ENCODE results near the gene SLC6A5.

The SLC6A5 gene

GRCh38 chr11:20640401-20640800 is 41.0 kb downstream of the SLC6A5 start:
- no peak for TF ChIP-seq CTCF (conservative IDR thresholded peaks at IDR 0.05)
- H3K27ac ChIP-seq, result no peak overlapping the region

GRCh38 chr11:20644360-20644759 is 45.0 kb downstream of the SLC6A5 start:
- TF ChIP-seq CTCF (conservative IDR thresholded peaks at IDR 0.05), result no peak
- no peak overlapping the region for H3K27ac ChIP-seq

- peak; percentile 88 for TF ChIP-seq CTCF (conservative IDR thresholded peaks at IDR 0.05)
- H3K27ac ChIP-seq, result no peak overlapping the region
These were observed 48.7 kb downstream of the SLC6A5 start for GRCh38 chr11:20647976-20648565.

- H3K27ac ChIP-seq, result no peak overlapping the region
- TF ChIP-seq CTCF (conservative IDR thresholded peaks at IDR 0.05), result no peak
These were observed 52.9 kb downstream of the SLC6A5 start for GRCh38 chr11:20652150-20652806.

GRCh38 chr11:20654038-20654437 is 54.6 kb downstream of the SLC6A5 start:
- TF ChIP-seq CTCF (conservative IDR thresholded peaks at IDR 0.05), result no peak
- H3K27ac ChIP-seq, result no peak overlapping the region

GRCh38 chr11:20656901-20657300 is 57.5 kb downstream of the SLC6A5 start:
- TF ChIP-seq CTCF (conservative IDR thresholded peaks at IDR 0.05), result no peak

GRCh38 chr11:20658135-20658534 is 58.7 kb downstream of the SLC6A5 start:
- H3K27ac ChIP-seq, result no peak overlapping the region
- TF ChIP-seq CTCF (conservative IDR thresholded peaks at IDR 0.05), result no peak

More at GRCh38 chr11:20656901-20657300, 57.5 kb downstream of the SLC6A5 start:
- H3K27ac ChIP-seq, result no peak overlapping the region
